Frontal cortex (tissue), 4 donors: ENCODE results near the gene OCIAD1. TPM values are rescaled to one million over a fixed set of nuclear protein-coding genes. Genes with fewer than 3 reads are reported as not detected.

Experiments
- DNase-seq, 2 donors: peaks; one replicate each; pipeline ENCODE4 v3.0.0; 2012; ENCODE audit warnings: low spot score in 2 of 2
- FAIRE-seq: peaks from 2 replicates; lab custom pipeline; 2012; peaks lifted over from hg19 to GRCh38; lab: Jason Lieb, UNC
- total RNA-seq: library from RNA; depleted of rRNA; stranded (reverse); fragments of >200 nt; gene quantifications from one replicate; pipeline ENCODE4 v1.2.3, GENCODE V29; 2014
- donor health status: control.
- donor health status: control.
- donor health status: control.

OCIAD1 gene
- total RNA-seq, 1 donor from 2014 or later, result 179 TPM

DNA sequence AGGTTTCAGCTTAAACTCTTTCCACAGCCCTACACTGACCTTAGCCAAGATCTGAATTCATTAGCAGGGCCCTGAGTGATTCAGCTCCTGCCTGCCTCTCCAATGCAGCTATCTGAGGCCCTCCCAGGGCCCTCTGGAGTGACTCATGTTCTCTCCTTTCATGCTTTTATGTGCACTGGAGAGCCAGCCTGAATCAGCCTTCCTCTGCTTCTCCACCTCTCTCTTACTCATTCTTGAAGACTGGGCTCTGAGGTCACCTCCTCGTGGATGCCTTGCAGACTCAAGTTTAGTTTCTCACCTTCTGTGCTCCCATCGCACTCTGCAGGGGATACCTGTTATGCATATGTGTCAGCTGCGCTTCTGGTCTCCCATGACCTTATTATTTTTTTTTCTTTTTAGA is 78.8 kb downstream of the OCIAD1 start:
- FAIRE-seq (no peak), DNase-seq (no peak)

- DNase-seq (no peak), FAIRE-seq (no peak)
These were observed 79.6 kb downstream of the OCIAD1 start for GRCh38 chr4:48910511-48910910.

Other genes with a start within 250 kb of the OCIAD1 start
- gene FRYL, start 50.8 kb upstream of the OCIAD1 start, total RNA-seq, result 60.7 TPM
- gene OCIAD2, start 75.7 kb downstream of the OCIAD1 start, total RNA-seq, result 37.9 TPM
- not detected for gene CWH43, start 155.2 kb downstream of the OCIAD1 start, total RNA-seq